HG02943 (cell line): ENCODE measurements around the gene ZNF503.
A peak's percentile ranks its signal among the peaks of the same experiment; 100 is the strongest.

Experiments used
- ATAC-seq: cut with Tn5 transposase; IDR thresholded peaks from one replicate; pipeline ENCODE4 v1.9.1; 2021; ENCODE audit warnings: mild to moderate bottlenecking, low read depth, moderate library complexity; ENCODE audit not compliant: unreplicated experiment

ZNF503 gene

DNA sequence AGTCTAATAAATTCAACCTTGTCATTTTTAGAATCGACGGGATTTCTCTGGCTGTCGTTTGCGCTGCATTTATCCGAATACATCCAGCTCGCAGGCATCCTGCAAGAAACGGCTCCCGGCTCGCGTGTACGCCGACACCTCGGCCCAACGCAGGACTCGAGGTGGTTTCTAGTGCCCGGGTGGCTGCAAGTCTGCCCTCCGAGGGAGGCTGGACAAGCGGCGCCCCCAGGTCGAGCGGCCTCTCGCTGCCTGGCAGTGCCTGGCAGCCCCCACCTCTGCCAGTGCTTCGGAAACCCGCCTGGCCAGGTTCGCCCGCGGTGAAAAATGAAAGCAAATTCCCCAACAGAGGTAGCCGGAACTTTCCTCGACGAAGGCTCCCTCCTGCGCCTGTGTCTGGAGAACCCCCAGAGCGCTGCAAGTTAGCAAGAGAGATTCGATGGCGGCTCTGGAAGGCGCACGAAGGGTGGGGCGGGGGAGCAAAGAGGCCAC, 5.7 kb upstream of the ZNF503 start:
- no peak for ATAC-seq

- ATAC-seq = no peak
These were observed 5.1 kb upstream of the ZNF503 start for GRCh38 chr10:75406462-75407223.

- no peak for ATAC-seq
These were observed 4.3 kb upstream of the ZNF503 start for GRCh38 chr10:75405598-75406461.

- ATAC-seq = no peak
These were observed 3.4 kb upstream of the ZNF503 start for GRCh38 chr10:75404815-75405597.

DNA sequence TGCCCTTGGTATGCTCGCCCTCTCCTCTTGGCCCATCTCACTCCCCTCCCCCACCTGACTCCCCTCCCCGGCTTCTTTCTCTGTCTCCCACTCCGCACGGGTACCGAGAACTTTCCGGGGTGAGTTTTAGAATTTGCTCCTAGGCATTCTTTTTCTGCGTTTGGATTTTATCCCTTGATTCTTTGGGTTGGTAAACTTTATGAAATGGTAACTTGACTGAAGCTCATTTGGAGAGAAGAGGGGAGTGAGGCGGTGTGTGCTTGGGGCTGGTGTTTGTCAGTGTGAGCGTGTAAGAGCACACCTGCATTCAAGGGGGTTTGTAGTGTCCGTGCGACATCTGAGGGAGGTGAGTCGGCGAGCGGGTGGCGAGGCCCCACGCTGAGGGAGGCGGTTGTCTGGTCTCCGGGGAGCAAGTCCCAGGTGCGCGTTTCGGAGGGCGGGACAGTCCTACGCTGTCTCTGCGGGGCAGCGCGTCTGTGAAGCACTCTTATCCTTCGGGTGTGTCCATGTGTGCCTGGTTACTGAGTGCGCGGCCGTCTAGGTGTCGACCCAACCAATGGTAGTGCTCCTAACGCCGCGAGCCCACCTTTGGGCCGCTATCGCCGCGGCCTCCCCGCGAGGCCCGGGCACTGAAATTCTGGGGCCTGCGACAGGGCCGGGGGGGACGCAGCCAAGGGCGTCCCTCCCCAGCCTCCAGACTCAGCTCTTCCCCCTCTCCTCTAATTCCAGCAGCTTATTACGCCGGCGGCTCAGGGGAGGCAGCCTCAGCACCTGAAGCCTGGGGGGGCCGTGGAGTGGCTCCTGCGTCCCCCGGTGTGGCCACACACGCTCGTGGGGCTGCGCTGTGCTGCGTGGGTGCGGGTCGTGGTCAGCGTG, 2.6 kb upstream of the ZNF503 start:
- ATAC-seq = no peak

DNA sequence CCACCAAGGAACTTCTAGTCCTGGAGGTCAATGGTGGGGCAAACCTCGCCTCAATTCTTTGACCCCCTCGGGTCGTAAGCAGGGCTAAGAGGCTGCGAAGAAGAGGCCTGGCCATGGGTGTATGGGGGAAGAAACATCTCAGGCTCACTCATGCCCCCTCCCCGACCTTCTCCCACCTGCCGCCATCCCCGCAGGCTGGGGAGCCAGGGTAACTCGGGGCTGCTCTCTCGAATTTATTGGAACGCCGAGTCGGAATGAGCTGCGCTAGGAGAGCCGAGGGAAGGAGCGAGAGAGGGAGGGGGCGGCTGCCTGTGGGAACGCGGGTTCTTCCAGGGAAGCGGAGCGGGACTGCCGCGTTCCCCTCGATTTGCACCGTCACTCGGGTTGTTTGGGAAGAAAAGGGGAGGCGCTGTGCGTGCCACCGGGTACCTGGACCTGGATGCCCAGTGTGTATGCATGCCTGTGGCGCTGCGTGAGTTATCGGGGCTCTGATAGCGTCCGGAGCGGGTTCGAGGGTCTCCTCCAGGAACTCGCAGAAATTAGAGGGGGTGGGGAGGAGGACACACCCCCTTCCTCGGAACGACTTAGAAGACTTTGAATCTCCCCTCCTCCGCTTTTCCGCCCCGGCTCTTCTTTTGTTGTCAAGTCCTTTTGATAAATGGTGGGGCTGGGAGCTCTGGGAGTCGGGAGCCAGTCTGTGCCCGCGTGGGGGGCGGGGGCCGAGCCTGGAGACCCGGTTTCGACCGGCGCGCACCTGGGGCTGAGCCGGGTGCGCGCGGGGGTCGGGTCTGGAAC, 1.8 kb upstream of the ZNF503 start:
- ATAC-seq = no peak

- ATAC-seq = no peak
These were observed 1.1 kb upstream of the ZNF503 start for GRCh38 chr10:75402486-75403143.

DNA sequence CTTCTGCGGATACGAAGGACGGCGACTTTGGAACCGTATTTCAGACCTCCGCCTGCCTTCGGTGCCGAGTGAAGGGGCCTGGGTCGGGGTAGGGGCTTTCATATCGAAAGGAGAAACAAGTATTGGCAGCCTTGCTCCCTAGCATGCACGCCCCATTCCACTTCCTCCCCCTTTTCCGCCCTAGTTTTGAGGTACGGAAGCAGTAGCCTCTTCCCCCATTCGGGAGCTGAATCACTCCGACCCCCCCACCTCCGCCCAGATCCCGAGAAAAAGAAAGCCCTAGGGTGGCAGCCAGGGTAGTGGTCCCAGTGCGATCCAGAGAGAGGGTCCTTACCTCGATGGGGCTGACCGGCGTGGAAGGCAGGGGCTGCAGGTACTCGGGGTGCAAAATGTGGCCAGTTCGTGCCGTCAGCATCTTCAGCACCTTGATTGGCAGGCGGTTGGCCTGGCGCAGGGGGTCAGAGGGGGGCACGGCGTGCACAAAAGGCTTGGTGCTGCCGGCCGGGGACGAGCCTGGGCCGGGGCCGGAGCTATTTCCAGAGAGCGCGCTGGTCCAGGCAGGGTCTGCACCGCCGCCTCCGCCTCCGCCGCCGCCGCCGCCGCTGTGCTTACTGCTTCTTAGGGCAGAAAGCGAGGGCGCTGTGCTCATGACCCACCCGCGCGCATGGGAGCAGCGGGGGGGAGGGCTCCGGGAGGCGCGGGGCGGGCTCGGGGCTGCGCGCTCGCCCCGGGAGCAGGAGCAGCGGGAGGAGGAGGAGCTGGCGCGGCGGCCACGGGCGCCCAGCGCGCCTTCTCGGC, 594 bp downstream of the ZNF503 start:
- peak; percentile 14 for ATAC-seq

DNA sequence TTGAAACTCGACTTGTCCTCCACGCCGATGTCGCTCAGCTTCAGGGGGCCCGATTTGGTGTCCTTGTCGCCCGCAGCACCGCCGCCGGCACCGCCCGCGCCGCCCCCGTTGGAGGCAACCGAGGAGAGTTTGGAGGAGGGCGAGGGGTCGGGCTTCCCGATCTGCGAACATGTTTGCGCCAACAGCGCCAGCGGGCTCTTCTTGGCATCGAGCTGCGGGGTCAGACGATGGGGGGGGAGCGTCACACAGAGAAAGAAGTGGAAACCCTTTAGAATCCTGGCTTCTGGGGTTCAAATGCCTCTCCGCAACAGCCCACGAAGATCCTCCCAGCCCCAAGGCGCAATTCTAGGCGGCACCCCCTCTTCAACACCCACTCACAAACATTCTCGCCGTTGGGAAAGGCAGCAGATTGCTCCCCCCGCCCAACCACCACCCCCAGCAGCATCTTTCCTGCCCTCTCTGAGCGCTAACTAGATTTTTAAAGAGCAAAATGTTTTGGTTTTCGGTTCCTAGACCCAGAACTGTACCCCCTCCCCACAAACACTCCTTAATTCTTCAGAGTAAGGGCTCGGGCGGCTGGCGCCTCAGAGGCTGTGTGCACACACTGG, 1.3 kb downstream of the ZNF503 start:
- no peak for ATAC-seq

GRCh38 chr10:75399461-75400162, 2.0 kb downstream of the ZNF503 start:
- no peak for ATAC-seq

GRCh38 chr10:75398692-75399460, 2.7 kb downstream of the ZNF503 start:
- ATAC-seq = no peak

- ATAC-seq = no peak
These were observed 3.3 kb downstream of the ZNF503 start for GRCh38 chr10:75398200-75398691.

DNA sequence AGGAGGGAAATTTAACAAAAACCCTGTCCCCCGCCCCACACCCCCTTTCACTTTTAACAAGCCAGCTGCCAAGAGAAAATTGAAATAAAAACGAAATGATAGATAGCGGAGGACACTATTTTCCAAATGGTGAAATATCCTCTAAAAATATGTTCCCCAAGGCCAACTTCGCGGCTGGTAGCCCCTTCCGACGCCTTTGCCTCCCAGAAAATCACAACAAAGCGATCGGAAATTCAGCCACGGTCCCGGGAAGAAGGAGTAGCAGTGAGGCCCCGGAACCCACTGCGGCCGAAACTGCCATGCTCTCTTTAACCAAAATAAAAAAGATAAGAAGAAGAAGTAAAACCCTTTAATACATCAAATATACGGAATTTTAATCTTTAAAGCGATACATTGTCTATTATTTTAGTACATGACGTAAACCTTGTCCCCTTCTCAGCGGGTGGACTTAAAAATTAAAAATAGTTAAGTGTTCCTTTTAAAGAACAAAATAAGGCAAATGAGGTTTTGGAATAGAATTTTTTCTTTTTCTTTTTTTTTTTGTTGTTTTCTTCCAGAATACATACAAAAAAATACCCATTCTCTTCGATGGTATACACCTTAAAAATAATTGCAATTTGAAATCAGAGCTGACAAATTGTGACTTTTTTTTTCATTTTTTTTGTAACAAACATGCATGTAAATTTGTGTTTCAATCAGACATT, 3.9 kb downstream of the ZNF503 start:
- ATAC-seq = no peak

- no peak for ATAC-seq
These were observed 4.7 kb downstream of the ZNF503 start for GRCh38 chr10:75396631-75397495.
